A673 (cell line): ENCODE measurements around the gene FAHD1.

Experiments used
- EZH2 ChIP-seq: fragments of 200-600 bp; sonication (generic); IDR thresholded peaks from 2 replicates; pipeline ENCODE4 v1.6.1; 2017; ENCODE audit warnings: borderline replicate concordance, low read depth, mild to moderate bottlenecking, mixed read lengths, antibody characterized with exemption, low read length; ENCODE audit not compliant: poor library complexity, severe bottlenecking
- TF ChIP-seq, protein P1 (sequence below): fragments of 300-800, 200-600 bp; sonication (generic); conservative IDR thresholded peaks from 2 replicates; pipeline ENCODE4 v1.5.1; 2017; ENCODE audit warnings: low read depth, mild to moderate bottlenecking, antibody characterized with exemption, low read length, moderate library complexity, mixed read lengths

DNA sequence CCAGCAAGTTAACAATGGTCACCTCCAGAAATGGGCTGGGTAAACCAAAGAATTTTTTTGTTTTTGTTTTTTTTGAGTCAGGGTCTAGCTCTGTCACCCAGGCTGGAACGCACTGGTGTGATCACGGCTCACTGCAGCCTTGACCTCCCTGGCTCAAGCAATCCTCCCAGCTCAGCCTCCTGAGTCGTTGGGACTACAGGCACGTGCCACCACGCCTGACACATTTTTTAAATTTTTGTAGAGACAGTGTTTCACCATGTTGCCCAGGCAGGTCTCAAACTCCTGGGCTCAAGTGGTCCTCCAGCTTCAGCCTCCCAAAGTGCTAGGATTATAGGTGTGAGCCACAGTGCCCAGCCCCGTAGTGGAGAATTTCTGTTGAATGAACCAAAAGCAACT is 46.3 kb upstream of the FAHD1 start:
- TF ChIP-seq, protein P1, sequence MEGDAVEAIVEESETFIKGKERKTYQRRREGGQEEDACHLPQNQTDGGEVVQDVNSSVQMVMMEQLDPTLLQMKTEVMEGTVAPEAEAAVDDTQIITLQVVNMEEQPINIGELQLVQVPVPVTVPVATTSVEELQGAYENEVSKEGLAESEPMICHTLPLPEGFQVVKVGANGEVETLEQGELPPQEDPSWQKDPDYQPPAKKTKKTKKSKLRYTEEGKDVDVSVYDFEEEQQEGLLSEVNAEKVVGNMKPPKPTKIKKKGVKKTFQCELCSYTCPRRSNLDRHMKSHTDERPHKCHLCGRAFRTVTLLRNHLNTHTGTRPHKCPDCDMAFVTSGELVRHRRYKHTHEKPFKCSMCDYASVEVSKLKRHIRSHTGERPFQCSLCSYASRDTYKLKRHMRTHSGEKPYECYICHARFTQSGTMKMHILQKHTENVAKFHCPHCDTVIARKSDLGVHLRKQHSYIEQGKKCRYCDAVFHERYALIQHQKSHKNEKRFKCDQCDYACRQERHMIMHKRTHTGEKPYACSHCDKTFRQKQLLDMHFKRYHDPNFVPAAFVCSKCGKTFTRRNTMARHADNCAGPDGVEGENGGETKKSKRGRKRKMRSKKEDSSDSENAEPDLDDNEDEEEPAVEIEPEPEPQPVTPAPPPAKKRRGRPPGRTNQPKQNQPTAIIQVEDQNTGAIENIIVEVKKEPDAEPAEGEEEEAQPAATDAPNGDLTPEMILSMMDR: no peak
- no peak for TF ChIP-seq EZH2
